Lower leg skin (tissue), 3 donors: ENCODE data around the gene FATE1.

Source experiments
- POLR2A ChIP-seq, 2 donors: fragments of 450-650 bp; IDR thresholded peaks; one replicate each; pipeline ENCODE4 v1.6.1; 2016 to 2017; ENCODE audit warnings: antibody characterized with exemption in 2 of 2, mild to moderate bottlenecking in 1 of 2, moderate library complexity in 1 of 2
- TF ChIP-seq, protein P1 (sequence below), 3 donors: fragments of 450-650 bp; IDR thresholded peaks; one replicate each; pipeline ENCODE4 v1.5.1; 2016; ENCODE audit warnings: antibody characterized with exemption in 3 of 3, mild to moderate bottlenecking in 3 of 3, moderate library complexity in 2 of 3

DNA sequence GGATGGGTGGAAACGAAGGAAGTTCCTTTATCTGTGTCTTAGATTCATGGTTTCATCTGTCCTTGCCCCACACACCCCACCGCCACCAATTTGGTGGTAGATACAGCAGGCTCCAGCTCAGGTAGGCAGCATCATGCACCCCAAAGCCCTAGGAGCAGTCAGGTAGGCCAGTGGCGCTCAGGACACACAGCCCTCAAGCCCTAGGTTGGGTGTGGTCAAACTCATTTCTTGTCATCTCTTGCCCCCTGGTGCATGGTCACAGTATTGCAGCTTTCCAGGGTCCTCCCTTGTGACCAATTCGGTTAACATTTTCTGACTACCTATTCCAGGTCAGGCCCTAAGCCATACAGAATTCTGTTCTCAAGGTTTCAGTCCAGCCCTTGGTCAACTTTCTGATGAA is 35.0 kb upstream of the FATE1 start:
- TF ChIP-seq POLR2A (IDR thresholded peaks at IDR 0.05), result no peak
- TF ChIP-seq, protein P1, sequence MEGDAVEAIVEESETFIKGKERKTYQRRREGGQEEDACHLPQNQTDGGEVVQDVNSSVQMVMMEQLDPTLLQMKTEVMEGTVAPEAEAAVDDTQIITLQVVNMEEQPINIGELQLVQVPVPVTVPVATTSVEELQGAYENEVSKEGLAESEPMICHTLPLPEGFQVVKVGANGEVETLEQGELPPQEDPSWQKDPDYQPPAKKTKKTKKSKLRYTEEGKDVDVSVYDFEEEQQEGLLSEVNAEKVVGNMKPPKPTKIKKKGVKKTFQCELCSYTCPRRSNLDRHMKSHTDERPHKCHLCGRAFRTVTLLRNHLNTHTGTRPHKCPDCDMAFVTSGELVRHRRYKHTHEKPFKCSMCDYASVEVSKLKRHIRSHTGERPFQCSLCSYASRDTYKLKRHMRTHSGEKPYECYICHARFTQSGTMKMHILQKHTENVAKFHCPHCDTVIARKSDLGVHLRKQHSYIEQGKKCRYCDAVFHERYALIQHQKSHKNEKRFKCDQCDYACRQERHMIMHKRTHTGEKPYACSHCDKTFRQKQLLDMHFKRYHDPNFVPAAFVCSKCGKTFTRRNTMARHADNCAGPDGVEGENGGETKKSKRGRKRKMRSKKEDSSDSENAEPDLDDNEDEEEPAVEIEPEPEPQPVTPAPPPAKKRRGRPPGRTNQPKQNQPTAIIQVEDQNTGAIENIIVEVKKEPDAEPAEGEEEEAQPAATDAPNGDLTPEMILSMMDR (IDR thresholded peaks at IDR 0.05), result peak in 1 of 3 donors; percentile 30
